WTC11 (cell line): ENCODE results near the gene PABPC1L2A.

Experiments used
- CREB1 ChIP-seq: sonication (generic); formaldehyde crosslinking; IDR thresholded peaks from 2 replicates; pipeline ENCODE4 v1.8.0; 2023; ENCODE audit warnings: mild to moderate bottlenecking, missing genetic modification reagents
- CTCF ChIP-seq: fragments of 200-600 bp; IDR thresholded peaks from 2 replicates; pipeline ENCODE4 v1.8.0; 2022; ENCODE audit warnings: antibody characterized with exemption

GRCh38 chrX:73127700-73128241 lies 48.5 kb upstream of the PABPC1L2A start:
- TF ChIP-seq CREB1 (CRISPR knock-in tag) (no peak), CTCF (no peak)
